ENCODE data around the gene STAG2.

DNA sequence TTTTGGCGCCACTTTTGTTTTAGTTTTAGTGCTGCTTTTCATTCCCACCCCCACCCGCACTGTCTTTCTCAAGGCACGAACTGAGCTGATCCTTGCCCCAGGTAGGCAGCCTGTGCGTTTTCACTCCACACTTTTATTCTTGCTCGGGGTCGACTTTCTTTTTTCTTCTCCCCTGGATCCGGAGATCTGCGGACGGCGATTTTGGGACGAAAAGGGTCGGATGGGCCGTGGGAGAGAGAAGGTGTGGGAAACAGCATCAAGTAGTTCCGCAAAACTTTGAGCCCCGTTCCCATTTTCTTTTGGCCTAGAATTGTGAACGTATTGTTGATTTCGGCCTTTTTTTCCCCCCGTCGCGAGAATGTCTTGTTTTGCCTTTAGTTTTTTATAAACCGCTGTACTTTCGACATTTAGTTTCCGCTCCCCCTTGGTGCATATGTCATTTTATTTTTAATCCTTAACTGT is 531 bp downstream of the STAG2 start:
- TF ChIP-seq, protein P1, sequence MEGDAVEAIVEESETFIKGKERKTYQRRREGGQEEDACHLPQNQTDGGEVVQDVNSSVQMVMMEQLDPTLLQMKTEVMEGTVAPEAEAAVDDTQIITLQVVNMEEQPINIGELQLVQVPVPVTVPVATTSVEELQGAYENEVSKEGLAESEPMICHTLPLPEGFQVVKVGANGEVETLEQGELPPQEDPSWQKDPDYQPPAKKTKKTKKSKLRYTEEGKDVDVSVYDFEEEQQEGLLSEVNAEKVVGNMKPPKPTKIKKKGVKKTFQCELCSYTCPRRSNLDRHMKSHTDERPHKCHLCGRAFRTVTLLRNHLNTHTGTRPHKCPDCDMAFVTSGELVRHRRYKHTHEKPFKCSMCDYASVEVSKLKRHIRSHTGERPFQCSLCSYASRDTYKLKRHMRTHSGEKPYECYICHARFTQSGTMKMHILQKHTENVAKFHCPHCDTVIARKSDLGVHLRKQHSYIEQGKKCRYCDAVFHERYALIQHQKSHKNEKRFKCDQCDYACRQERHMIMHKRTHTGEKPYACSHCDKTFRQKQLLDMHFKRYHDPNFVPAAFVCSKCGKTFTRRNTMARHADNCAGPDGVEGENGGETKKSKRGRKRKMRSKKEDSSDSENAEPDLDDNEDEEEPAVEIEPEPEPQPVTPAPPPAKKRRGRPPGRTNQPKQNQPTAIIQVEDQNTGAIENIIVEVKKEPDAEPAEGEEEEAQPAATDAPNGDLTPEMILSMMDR (IDR thresholded peaks at IDR 0.05), result no peak
- TF ChIP-seq POLR2AphosphoS5 (IDR thresholded peaks at IDR 0.05) (no peak), POLR2A (IDR thresholded peaks at IDR 0.05) (no peak)

Measured in stomach (tissue), 4 donors.